Naive thymus-derived CD8-positive, alpha-beta T cell (primary cell): ENCODE results near the gene FKBP1A. TPM values are rescaled to one million over a fixed set of nuclear protein-coding genes. Genes with fewer than 3 reads are reported as not detected.

Source experiments
- ATAC-seq, 2 donors: fragments of 150-1000 bp; cut with Tn5 transposase in 1 of 2; sonication (Bioruptor Pico), chemical (Tn5 transposase) in 1 of 2; 1 replicate in 1 of 2; 2 replicates in 1 of 2; pipeline ENCODE4 v1.10.0; 2021; ENCODE audit warnings: mild to moderate bottlenecking in 2 of 2, moderate library complexity in 2 of 2
- POLR2A ChIA-PET: fragments of 350-600 bp; sonication (Branson Sonifier 250); formaldehyde crosslinking; loops from one replicate; lab custom pipeline; 2021; ENCODE audit warnings: antibody characterized with exemption; lab: Charles Lee
- DNase-seq, 10 donors: peaks; one replicate each; pipeline versions ENCODE4 v3.0.0 to v3.0.0-alpha.2; 2020 to 2022
- H3K27ac Mint-ChIP-seq, 10 donors: one replicate each; pipeline ENCODE4 v1.8.0; 2020 to 2022; ENCODE audit warnings: mild to moderate bottlenecking in 10 of 10, mixed read lengths in 10 of 10, moderate library complexity in 4 of 10, inconsistent platforms in 1 of 10
- H3K27me3 Mint-ChIP-seq, 5 donors: one replicate each; pipeline ENCODE4 v1.8.0; 2021 to 2022; ENCODE audit warnings: mixed read lengths in 5 of 5
- H3K36me3 Mint-ChIP-seq, 3 donors: one replicate each; pipeline ENCODE4 v1.8.0; 2020 to 2022; ENCODE audit warnings: mixed read lengths in 3 of 3, mild to moderate bottlenecking in 2 of 3, inconsistent platforms in 1 of 3
- H3K4me1 Mint-ChIP-seq, 4 donors: one replicate each; pipeline ENCODE4 v1.8.0; 2021 to 2022; ENCODE audit warnings: mixed read lengths in 4 of 4
- H3K4me3 Mint-ChIP-seq, 10 donors: one replicate each; pipeline ENCODE4 v1.8.0; 2020 to 2022; ENCODE audit warnings: mild to moderate bottlenecking in 10 of 10, mixed read lengths in 10 of 10, moderate library complexity in 6 of 10, inconsistent platforms in 1 of 10
- H3K9me3 Mint-ChIP-seq, 9 donors: one replicate each; pipeline ENCODE4 v1.8.0; 2020 to 2022; ENCODE audit warnings: mixed read lengths in 9 of 9, mild to moderate bottlenecking in 3 of 9, inconsistent platforms in 1 of 9, moderate library complexity in 1 of 9
- polyA plus RNA-seq, 3 donors: library from polyadenylated mRNA; unstranded; fragments of 300-500 nt; fragmentation: Illumina TruSeq; gene quantifications; one replicate each; pipeline ENCODE4 v1.2.3, GENCODE V29; 2021
- total RNA-seq, 8 experiments: library from RNA in 2 of 8; stranded (reverse) in 2 of 8; gene quantifications; one replicate each; pipeline ENCODE4 v1.2.3 and lab custom pipeline; 2021 to 2026

FKBP1A gene
- total and polyA plus RNA-seq, 5 experiments from 2014 or later: 47.2 to 79.4 (median 50.4) TPM

- Mint-ChIP-seq H3K27ac (peak overlapping the region; percentile 80 to 95 (median 90)), H3K27me3 (no peaks in the 10 kb centered on the region), H3K36me3 (peaks cover 0 to 14% (median 7%) of the 10 kb centered on the region in 3 donors), H3K4me3 (peak overlapping the region; percentile 30 to 78 (median 66)), H3K4me1 (peaks cover 21 to 34% (median 25%) of the 10 kb centered on the region in 4 donors), H3K9me3 (no peaks in the 10 kb centered on the region)
- POLR2A ChIA-PET: interaction anchor here (0.7 to 1.6 kb wide), 5 partner anchors 11 to 55 kb away, joined by 3 to 11 read pairs (median 4); partner anchors contain the start of gene FKBP1A
- DNase-seq: peak in 5 of 10 donors; percentile 15 to 43 (median 33)
- peak; percentile 92 to 96 for ATAC-seq
Observed at GRCh38 chr20:1336699-1337367, 56.0 kb downstream of the FKBP1A start.

GRCh38 chr20:1335961-1336698, 56.7 kb downstream of the FKBP1A start:
- Mint-ChIP-seq H3K36me3 (peaks cover 0 to 17% (median 7%) of the 10 kb centered on the region in 3 donors), H3K4me3 (peak overlapping the region in 5 of 10 donors; percentile 50 to 78 (median 66)), H3K27ac (peak overlapping the region; percentile 80 to 95 (median 90)), H3K9me3 (no peaks in the 10 kb centered on the region), H3K27me3 (no peaks in the 10 kb centered on the region), H3K4me1 (peaks cover 21 to 40% (median 28%) of the 10 kb centered on the region in 4 donors)
- ATAC-seq: no peak
- no peak for DNase-seq
- POLR2A ChIA-PET: interaction anchor here (0.7 to 1.6 kb wide), 5 partner anchors 11 to 56 kb away, joined by 3 to 11 read pairs (median 4); partner anchors contain the start of gene FKBP1A

GRCh38 chr20:1334761-1335160, 58.1 kb downstream of the FKBP1A start:
- H3K4me1 Mint-ChIP-seq: peaks cover 23 to 49% (median 39%) of the 10 kb centered on the region in 4 donors
- ATAC-seq (no peak), DNase-seq (no peak)
- H3K27ac Mint-ChIP-seq: peak overlapping the region in 3 of 10 donors; percentile 52 to 83 (median 57)
- no peaks in the 10 kb centered on the region for H3K27me3 Mint-ChIP-seq
- no peaks in the 10 kb centered on the region for H3K9me3 Mint-ChIP-seq
- POLR2A ChIA-PET: no interaction called here
- H3K36me3 Mint-ChIP-seq: peaks cover 0 to 20% (median 7%) of the 10 kb centered on the region in 3 donors
- H3K4me3 Mint-ChIP-seq: no peak overlapping the region

GRCh38 chr20:1334370-1334731, 58.5 kb downstream of the FKBP1A start:
- ATAC-seq (no peak), DNase-seq (no peak)
- Mint-ChIP-seq H3K27me3 (no peaks in the 10 kb centered on the region), H3K4me3 (no peak overlapping the region), H3K9me3 (no peaks in the 10 kb centered on the region), H3K27ac (peak overlapping the region in 3 of 10 donors; percentile 33 to 83 (median 52)), H3K36me3 (peaks cover 0 to 20% (median 7%) of the 10 kb centered on the region in 3 donors), H3K4me1 (peaks cover 23 to 53% (median 43%) of the 10 kb centered on the region in 4 donors)
- POLR2A ChIA-PET: no interaction called here

- no peak overlapping the region for H3K4me3 Mint-ChIP-seq
- POLR2A ChIA-PET: no interaction called here
- no peak for DNase-seq
- no peaks in the 10 kb centered on the region for H3K9me3 Mint-ChIP-seq
- H3K4me1 Mint-ChIP-seq: peaks cover 23 to 57% (median 47%) of the 10 kb centered on the region in 4 donors
- H3K27ac Mint-ChIP-seq: peak overlapping the region in 6 of 10 donors; percentile 18 to 83 (median 46)
- no peak for ATAC-seq
- peaks cover 0 to 20% (median 7%) of the 10 kb centered on the region in 3 donors for H3K36me3 Mint-ChIP-seq
- no peaks in the 10 kb centered on the region for H3K27me3 Mint-ChIP-seq
Observed at GRCh38 chr20:1333462-1334369, 59.1 kb downstream of the FKBP1A start.

GRCh38 chr20:1332749-1333300, 60.0 kb downstream of the FKBP1A start:
- Mint-ChIP-seq H3K36me3 (peaks cover 0 to 20% (median 7%) of the 10 kb centered on the region in 3 donors), H3K4me1 (peaks cover 20 to 59% (median 47%) of the 10 kb centered on the region in 4 donors), H3K9me3 (no peaks in the 10 kb centered on the region), H3K4me3 (no peak overlapping the region), H3K27ac (peak overlapping the region in 4 of 10 donors; percentile 5 to 69 (median 49)), H3K27me3 (no peaks in the 10 kb centered on the region)
- no peak for DNase-seq
- ATAC-seq: no peak
- POLR2A ChIA-PET: no interaction called here

- DNase-seq: no peak
- Mint-ChIP-seq H3K27me3 (no peaks in the 10 kb centered on the region), H3K36me3 (peaks cover 0 to 20% (median 7%) of the 10 kb centered on the region in 3 donors), H3K27ac (peak overlapping the region in 7 of 10 donors; percentile 78 to 96 (median 87)), H3K9me3 (no peaks in the 10 kb centered on the region), H3K4me1 (peaks cover 11 to 52% (median 45%) of the 10 kb centered on the region in 4 donors), H3K4me3 (no peak overlapping the region)
- ATAC-seq: no peak
- POLR2A ChIA-PET: no interaction called here
Observed at GRCh38 chr20:1331801-1332453, 60.9 kb downstream of the FKBP1A start.

- H3K9me3 Mint-ChIP-seq: no peaks in the 10 kb centered on the region
- H3K27me3 Mint-ChIP-seq: no peaks in the 10 kb centered on the region
- H3K4me3 Mint-ChIP-seq: peak overlapping the region in 3 of 10 donors; percentile 26 to 53 (median 49)
- H3K36me3 Mint-ChIP-seq: peaks cover 0 to 20% (median 7%) of the 10 kb centered on the region in 3 donors
- H3K27ac Mint-ChIP-seq: peak overlapping the region in 9 of 10 donors; percentile 74 to 96 (median 89)
- no peak for DNase-seq
- H3K4me1 Mint-ChIP-seq: peaks cover 3 to 45% (median 38%) of the 10 kb centered on the region in 4 donors
- ATAC-seq: no peak
- POLR2A ChIA-PET: no interaction called here
Observed at GRCh38 chr20:1331101-1331500, 61.8 kb downstream of the FKBP1A start.

GRCh38 chr20:1330075-1330830, 62.6 kb downstream of the FKBP1A start:
- peaks cover 0 to 20% (median 7%) of the 10 kb centered on the region in 3 donors for H3K36me3 Mint-ChIP-seq
- H3K9me3 Mint-ChIP-seq: no peaks in the 10 kb centered on the region
- H3K4me3 Mint-ChIP-seq: peak overlapping the region in 6 of 10 donors; percentile 37 to 84 (median 62)

GRCh38 chr20:1328680-1329330, 64.0 kb downstream of the FKBP1A start, which contains the start of gene SDCBP2:
SDCBP2 (minus strand) TSS chr20:1329139; CDS start chr20:1320416, 8,723 bp downstream.
- ATAC-seq: no peak
- Mint-ChIP-seq H3K27ac (peak within 1 kb of the TSS in 9 of 10 donors; percentile 85 to 96 (median 93)), H3K27me3 (no peaks in the 10 kb centered on the region), H3K36me3 (peaks cover 0 to 20% (median 7%) of the 10 kb centered on the region in 3 donors), H3K9me3 (no peaks in the 10 kb centered on the region), H3K4me1 (peaks cover 0 to 41% (median 34%) of the 10 kb centered on the region in 4 donors), H3K4me3 (peak within 1 kb of the TSS in 7 of 10 donors; percentile 2 to 62 (median 37))
- DNase-seq: no peak
- POLR2A ChIA-PET: interaction anchor here (1.1 kb wide), 1 partner anchor 64 kb away, joined by 4 read pairs; the partner anchor contains the start of gene FKBP1A

More at GRCh38 chr20:1330075-1330830, 62.6 kb downstream of the FKBP1A start:
- ATAC-seq (peak; percentile 41 to 75), DNase-seq (peak in 8 of 10 donors; percentile 24 to 80 (median 61))
- POLR2A ChIA-PET: interaction anchor here (0.6 kb wide), 2 partner anchors 46 to 110 kb away, joined by 3 read pairs; no protein-coding TSS in a partner anchor
- Mint-ChIP-seq H3K4me1 (peaks cover 0 to 39% (median 35%) of the 10 kb centered on the region in 4 donors), H3K27ac (peak overlapping the region in 9 of 10 donors; percentile 85 to 96 (median 93)), H3K27me3 (no peaks in the 10 kb centered on the region)
